Stimulated activated CD4-positive, alpha-beta T cell treated with anti-CD3 and anti-CD28 coated beads, Interleukin-12 subunit alpha, Interleukin-12 subunit beta, amount 100 ng/mL, for 48 hours (primary cell): ENCODE data around the gene MYBPH.

Source experiments
- DNase-seq, 3 donors: peaks; one replicate each; pipeline ENCODE4 v3.0.0-alpha.2; 2020; ENCODE audit warnings: low read depth in 2 of 3, low spot score in 1 of 3

The MYBPH gene

DNA sequence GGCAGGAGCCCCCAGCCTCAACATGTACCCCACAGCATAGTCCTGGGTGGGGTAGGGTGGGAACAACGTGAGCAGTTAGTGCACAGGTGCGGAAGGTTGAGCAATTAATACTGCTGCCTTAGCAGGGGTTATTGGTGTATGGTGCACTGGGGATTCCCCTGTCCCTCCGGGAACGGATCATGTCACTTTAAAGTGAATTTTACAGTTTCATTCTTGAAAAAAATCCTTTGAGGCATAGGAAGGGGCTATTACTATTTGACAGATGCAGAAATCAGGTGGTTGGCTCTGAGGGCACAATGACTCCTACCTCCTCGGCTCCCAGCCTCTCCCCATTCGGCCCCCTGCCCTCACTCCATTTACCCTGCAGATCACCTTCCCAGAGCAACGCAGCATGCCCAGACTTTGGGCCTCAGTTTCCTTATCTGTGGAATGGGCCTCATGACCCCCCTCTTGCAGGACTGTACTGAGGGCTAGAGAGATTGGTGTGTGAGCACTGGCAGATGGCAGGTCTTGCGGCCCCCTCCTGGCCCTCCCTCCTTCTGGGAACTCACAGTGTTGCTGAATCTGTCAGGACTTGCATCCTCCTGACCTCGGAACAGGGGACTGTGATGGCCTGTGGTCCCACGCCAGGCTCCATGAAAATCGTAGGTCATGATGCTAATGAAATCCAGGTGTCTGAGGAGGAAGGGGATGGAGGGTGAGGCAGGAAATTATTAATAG, 5.1 kb upstream of the MYBPH start:
- no peak for DNase-seq

GRCh38 chr1:203179667-203180005, 4.0 kb upstream of the MYBPH start:
- DNase-seq = no peak

GRCh38 chr1:203178821-203179666, 3.4 kb upstream of the MYBPH start:
- DNase-seq = no peak

GRCh38 chr1:203178083-203178482, 2.5 kb upstream of the MYBPH start:
- DNase-seq = no peak

GRCh38 chr1:203177470-203178039, 1.9 kb upstream of the MYBPH start:
- DNase-seq = no peak

- no peak for DNase-seq
Observed at GRCh38 chr1:203177036-203177405, 1.4 kb upstream of the MYBPH start.

- DNase-seq = no peak
Observed at GRCh38 chr1:203176273-203177035, 828 bp upstream of the MYBPH start.

GRCh38 chr1:203175827-203176241, 208 bp upstream of the MYBPH start:
- DNase-seq = no peak

DNA sequence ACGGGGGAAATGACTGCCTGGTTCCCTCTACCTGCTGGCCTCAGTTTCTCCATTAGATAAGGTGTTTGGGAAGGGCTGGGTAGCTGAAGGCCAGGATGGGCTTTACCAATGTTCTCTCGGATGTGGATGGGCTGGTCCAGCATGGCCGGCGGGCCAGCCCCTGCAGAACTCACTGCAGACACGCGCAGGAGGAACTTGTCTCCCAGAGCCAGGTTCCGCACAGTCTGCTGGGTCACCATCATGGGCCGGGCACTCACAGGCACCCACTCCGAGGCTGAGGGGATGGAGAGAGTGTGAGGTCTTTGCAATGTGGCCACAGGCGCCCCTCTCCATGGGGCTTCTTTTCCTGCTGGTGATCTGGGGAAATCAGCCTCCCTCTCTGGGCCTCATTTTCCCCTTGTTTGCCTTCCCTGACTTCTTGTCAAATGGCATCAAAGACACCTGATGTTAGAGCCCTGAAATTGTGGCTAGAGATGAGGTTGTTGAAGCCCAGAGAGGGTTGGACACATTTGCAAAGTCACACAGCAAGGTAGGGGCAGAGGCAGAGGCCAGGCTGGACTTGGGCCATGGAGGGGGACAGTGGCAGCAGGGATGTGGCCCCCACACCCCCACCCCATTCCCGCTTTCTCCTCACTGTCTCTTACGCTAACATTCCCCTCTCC, 1.2 kb downstream of the MYBPH start:
- DNase-seq = no peak

DNA sequence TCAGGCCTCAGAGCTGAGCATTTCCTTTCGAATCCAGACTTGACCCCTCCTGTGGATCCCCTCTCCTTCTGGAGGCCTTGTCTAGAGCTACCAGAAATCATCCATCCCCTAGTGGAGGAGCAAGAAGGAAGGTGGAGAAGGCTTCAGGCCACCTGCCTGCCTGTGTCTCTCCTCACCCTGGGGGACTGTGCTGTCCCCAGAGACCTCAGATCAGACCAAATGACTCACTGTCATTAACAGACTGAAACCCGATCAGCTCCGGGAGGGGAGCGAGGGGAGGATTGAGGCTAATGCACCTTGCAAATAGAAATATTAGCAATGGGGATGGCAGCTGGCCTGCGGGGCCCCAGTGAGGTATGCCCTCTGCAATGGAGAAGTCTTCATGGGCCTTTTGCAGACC, 2.1 kb downstream of the MYBPH start:
- no peak for DNase-seq

GRCh38 chr1:203173011-203173555, 2.5 kb downstream of the MYBPH start:
- DNase-seq = no peak

- DNase-seq = peak; percentile 25 to 56 (median 41)
Observed at GRCh38 chr1:203172184-203173010, 3.2 kb downstream of the MYBPH start.

DNA sequence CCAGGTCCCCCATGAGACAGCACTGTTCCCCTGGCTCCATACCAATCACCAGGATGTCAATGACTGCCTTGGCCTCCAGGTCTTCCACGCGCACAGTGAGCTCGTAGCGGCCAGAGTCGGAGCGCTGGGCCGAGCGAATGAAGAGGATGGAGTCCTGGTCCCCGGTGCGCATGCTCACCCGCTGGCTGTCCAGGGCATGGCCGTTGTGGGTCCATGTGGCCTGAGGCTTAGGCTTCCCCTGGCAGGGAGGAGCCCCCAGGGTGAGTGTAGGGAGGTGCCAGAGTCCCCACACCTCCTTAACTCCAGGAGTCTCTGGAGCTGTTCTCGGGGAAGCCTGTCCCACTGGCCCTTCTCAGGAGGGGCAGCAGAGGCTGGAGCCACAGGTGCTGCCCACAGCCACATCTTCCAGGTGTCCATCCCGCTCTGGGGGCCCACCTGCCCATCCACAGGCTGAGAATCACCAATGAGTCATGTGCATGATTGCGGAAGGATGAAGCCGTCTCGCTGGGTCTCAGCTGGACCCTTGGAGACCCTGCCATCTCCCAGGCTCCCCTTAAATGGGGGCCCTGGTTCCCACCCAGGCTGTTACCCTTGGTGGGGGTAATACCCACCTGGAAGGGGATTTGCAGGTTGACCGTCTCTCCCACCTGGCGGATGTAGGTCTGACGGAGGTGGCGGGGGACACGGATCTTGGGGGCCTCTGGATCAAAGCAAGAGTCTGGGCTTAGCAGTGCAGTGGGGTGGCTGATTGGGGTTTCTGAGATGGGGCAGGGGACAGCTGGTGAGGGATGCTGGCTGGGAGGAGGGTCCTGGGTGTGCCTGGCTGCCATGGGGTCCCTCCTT, 4.1 kb downstream of the MYBPH start:
- no peak for DNase-seq

DNA sequence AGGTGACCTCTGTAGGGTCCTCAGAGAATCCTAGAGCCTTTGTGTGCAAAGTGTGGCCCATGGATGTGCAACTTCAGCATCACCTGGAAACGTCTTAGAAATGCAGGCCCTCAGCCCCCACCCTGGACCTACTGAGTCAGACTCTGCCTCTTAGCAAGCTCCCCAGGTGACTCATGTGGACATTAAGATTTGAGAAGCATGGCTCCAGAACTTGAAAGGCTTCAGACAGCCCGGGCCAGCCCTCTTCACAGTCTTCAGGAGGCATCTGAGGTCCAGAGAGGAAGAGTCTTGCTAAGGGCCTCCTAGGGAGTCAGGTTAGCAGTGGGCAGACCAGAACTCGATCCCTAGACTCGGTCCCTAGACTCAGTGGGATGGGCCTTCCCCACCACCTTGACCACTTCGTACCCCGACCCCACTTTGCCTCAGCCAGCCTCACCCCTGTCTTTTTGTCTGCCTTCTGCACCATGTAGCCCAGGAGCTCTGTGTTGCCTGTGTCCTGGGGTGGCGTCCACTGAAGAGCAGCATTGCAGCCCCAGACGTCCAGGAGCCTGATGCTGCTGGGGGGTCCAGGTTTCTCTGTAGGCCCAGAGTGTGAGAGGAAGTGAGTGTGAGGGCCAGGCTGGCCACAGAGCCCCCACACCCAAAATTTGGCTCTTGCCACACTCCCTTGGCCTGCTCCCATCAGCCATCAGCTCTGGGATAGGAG, 4.8 kb downstream of the MYBPH start:
- no peak for DNase-seq

GRCh38 chr1:203169770-203170520, 5.7 kb downstream of the MYBPH start:
- DNase-seq = no peak

DNA sequence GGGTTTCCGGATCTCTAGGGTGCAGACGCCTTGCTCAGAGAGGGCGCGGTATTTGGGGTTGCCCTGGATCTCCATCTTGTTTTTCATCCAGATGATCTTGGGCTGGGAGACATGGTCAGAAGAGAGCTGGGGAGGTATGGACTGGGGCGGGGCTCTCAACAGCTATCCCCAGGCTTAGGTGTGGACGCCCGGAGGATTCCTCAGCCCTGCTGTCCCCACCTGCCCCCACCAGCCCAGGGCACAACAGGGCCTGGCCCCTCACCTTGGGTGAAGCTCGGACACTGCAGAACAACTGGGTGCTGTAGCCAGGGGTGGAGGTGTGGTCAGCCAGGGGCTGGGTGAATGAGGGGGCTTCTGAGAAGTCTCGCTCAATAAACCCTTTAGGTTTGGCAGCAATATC, 6.6 kb downstream of the MYBPH start:
- no peak for DNase-seq

DNA sequence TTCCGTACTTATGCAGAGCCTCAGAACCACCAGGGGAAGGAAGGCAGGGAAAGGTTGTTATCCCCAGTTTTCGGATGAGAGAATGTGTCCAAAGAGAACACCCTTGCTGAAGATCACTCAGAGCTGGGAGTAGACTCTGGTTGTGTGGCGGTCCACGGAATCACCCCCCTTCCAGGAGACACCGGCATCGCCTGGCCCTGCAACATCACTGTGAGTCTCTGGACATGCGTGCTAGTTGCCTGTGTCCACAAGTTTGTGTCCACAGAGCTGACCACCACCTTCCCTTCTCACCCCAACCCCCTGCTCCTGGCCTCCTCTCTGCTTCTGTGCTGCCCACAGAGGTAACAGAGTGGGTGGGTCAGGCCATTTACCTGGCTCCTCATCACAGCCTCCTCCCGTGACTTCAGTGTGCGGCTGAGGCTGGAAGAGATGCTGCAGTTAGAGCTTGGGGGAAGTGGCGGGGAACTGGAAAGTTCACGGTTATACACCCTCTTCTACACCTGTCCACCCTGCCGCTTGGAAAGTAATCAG, 7.3 kb downstream of the MYBPH start:
- DNase-seq = no peak

- no peak for DNase-seq
Observed at GRCh38 chr1:203167913-203168200, 7.8 kb downstream of the MYBPH start.
